Thoracic aorta endothelial cell (primary cell): ENCODE measurements around the gene FOLR2. TPM values are rescaled to one million over a fixed set of nuclear protein-coding genes. Genes with fewer than 3 reads are reported as not detected.

ENCODE experiments used
- total RNA-seq: library from RNA; depleted of rRNA; stranded (reverse); fragments of >200 nt; gene quantifications from 2 replicates; pipeline ENCODE4 v1.2.3, GENCODE V29; 2012

The FOLR2 gene
- total RNA-seq = not detected in 2 replicates

GRCh38 chr11:72216638-72217037, at the start of gene FOLR2:
FOLR2 (plus strand) TSS chr11:72216794; CDS start chr11:72218585, 1,791 bp downstream.

GRCh38 chr11:72191961-72192381, 24.6 kb upstream of the FOLR2 start, which contains the start of gene FOLR1:
FOLR1 (plus strand) TSS chr11:72192140; CDS start chr11:72192174, 34 bp downstream.

GRCh38 chr11:72224564-72225410, 8.2 kb downstream of the FOLR2 start, which contains the start of gene INPPL1:
INPPL1 (plus strand) TSS chr11:72224767; CDS start chr11:72224985, 218 bp downstream.

GRCh38 chr11:72244060-72244360, 27.4 kb downstream of the FOLR2 start, which contains the start of gene PHOX2A:
PHOX2A (minus strand) TSS chr11:72244176; CDS start chr11:72244004, 172 bp downstream.

Other genes with a start within 250 kb of the FOLR2 start
- 9.4 and 13.5 TPM in 2 replicates for gene IL18BP, start 217.9 kb upstream of the FOLR2 start, total RNA-seq
- 149 and 164 TPM in 2 replicates for gene NUMA1, start 136.3 kb upstream of the FOLR2 start, total RNA-seq
- 1.5 and 2.2 TPM in 2 replicates for gene LRRC51, start 135.9 kb upstream of the FOLR2 start, total RNA-seq
- gene LAMTOR1, start 113.5 kb upstream of the FOLR2 start, total RNA-seq = 88.6 and 90.2 TPM in 2 replicates
- 0.22 TPM in 1 of 2 replicates, not detected in the other for gene TOMT, start 110.9 kb upstream of the FOLR2 start, total RNA-seq
- gene ANAPC15, start 104.1 kb upstream of the FOLR2 start, total RNA-seq = 34.2 and 35.5 TPM in 2 replicates
- not detected in 2 replicates for gene FOLR3, start 81.1 kb upstream of the FOLR2 start, total RNA-seq
- not detected in 2 replicates for gene FOLR1, start 24.7 kb upstream of the FOLR2 start, total RNA-seq
- 52.5 and 62.6 TPM in 2 replicates for gene INPPL1, start 8.0 kb downstream of the FOLR2 start, total RNA-seq
- not detected in 2 replicates for gene PHOX2A, start 27.4 kb downstream of the FOLR2 start, total RNA-seq
- 45.9 and 58.9 TPM in 2 replicates for gene CLPB, start 217.7 kb downstream of the FOLR2 start, total RNA-seq